Hepatocyte (in vitro differentiated cells): Measurements from ENCODE around the gene INTS15. TPM values are rescaled to one million over a fixed set of nuclear protein-coding genes. Genes with fewer than 3 reads are reported as not detected.

Experiments used
- DNase-seq: peaks from one replicate; pipeline ENCODE4 v3.0.0-alpha.2; 2016; ENCODE audit warnings: low spot score
- H2AFZ ChIP-seq: fragments of 200-600 bp; sonication (generic); 2 replicates; pipeline ENCODE4 v1.6.0; 2016; ENCODE audit warnings: antibody characterized with exemption, mild to moderate bottlenecking
- H3K27ac ChIP-seq: fragments of 200-600 bp; sonication (generic); 2 replicates; pipeline ENCODE4 v1.5.1; 2016; ENCODE audit warnings: mild to moderate bottlenecking
- H3K27me3 ChIP-seq: fragments of 200-600 bp; sonication (generic); 2 replicates; pipeline ENCODE4 v1.6.1; 2016
- H3K36me3 ChIP-seq: fragments of 200-600 bp; sonication (generic); replicated peaks from 2 replicates; pipeline ENCODE4 v1.5.1; 2016; ENCODE audit warnings: low read depth; ENCODE audit not compliant: insufficient read depth
- H3K4me1 ChIP-seq: fragments of 200-600 bp; sonication (generic); 2 replicates; pipeline ENCODE4 v1.5.1; 2016; ENCODE audit warnings: mild to moderate bottlenecking, moderate library complexity; ENCODE audit not compliant: insufficient read depth
- H3K4me2 ChIP-seq: fragments of 200-600 bp; sonication (generic); 2 replicates; pipeline ENCODE4 v1.6.0; 2016
- H3K4me3 ChIP-seq: fragments of 200-600 bp; sonication (generic); 2 replicates; pipeline ENCODE4 v1.5.1; 2016; ENCODE audit warnings: mild to moderate bottlenecking
- H3K79me2 ChIP-seq: fragments of 200-600 bp; sonication (generic); 2 replicates; pipeline ENCODE4 v1.6.0; 2017; ENCODE audit warnings: mild to moderate bottlenecking
- H3K9me2 ChIP-seq: fragments of 200-600 bp; sonication (generic); replicated peaks from 2 replicates; pipeline ENCODE4 v1.6.0; 2017; ENCODE audit warnings: mild to moderate bottlenecking; ENCODE audit not compliant: insufficient read depth
- H3K9me3 ChIP-seq: fragments of 200-600 bp; sonication (generic); 2 replicates; pipeline ENCODE4 v1.5.1; 2016; ENCODE audit warnings: low read depth, mild to moderate bottlenecking
- H4K20me1 ChIP-seq: fragments of 200-600 bp; sonication (generic); 2 replicates; pipeline ENCODE4 v1.6.0; 2016; ENCODE audit warnings: mild to moderate bottlenecking; ENCODE audit not compliant: insufficient read depth, poor library complexity, severe bottlenecking
- CTCF ChIP-seq: fragments of 200-600 bp; sonication (generic); IDR thresholded peaks from 2 replicates; pipeline ENCODE4 v1.5.1; 2016; ENCODE audit warnings: antibody characterized with exemption, mild to moderate bottlenecking; ENCODE audit not compliant: poor library complexity
- EZH2 ChIP-seq: fragments of 200-600 bp; sonication (generic); IDR thresholded peaks from 2 replicates; pipeline ENCODE4 v1.6.1; 2016; ENCODE audit warnings: antibody characterized with exemption, mild to moderate bottlenecking, borderline replicate concordance
- EZH2phosphoT487 ChIP-seq: fragments of 200-600 bp; sonication (generic); IDR thresholded peaks from one replicate; pipeline ENCODE4 v1.6.1; 2018; ENCODE audit warnings: antibody characterized with exemption, mild to moderate bottlenecking, low read depth, moderate library complexity; ENCODE audit not compliant: unreplicated experiment, severe bottlenecking
- WGBS: methylation state at CpG from one replicate; pipeline ENCODE4 v1.1.6; 2016; ENCODE audit warnings: low lambda C conversion rate; ENCODE audit errors: missing lambda C conversion rate; 5-methylcytosine and 5-hydroxymethylcytosine counted together
- polyA plus RNA-seq: library from polyadenylated mRNA; unstranded; fragments of >200 nt; fragmentation: Nextera tagmentation; extraction: Ambion mirVana; gene quantifications from 2 replicates; pipeline ENCODE4 v1.2.1, GENCODE V29; 2016
- total RNA-seq: library from RNA; depleted of rRNA; stranded (reverse); fragments of >200 nt; gene quantifications from 2 replicates; pipeline ENCODE4 v1.2.3, GENCODE V29; 2014

The INTS15 gene
- total and polyA plus RNA-seq, 2 experiments from 2014 or later, result 21.4 to 26.1 TPM

- TF ChIP-seq EZH2phosphoT487, result no peak
- TF ChIP-seq EZH2, result no peak
- no peak for TF ChIP-seq CTCF
- no peak for DNase-seq
- no peak overlapping the region for H3K4me2 ChIP-seq
- no peaks in the 10 kb centered on the region for H3K27me3 ChIP-seq
- H3K9me2 ChIP-seq, result no peaks in the 10 kb centered on the region
- no peaks in the 10 kb centered on the region for H3K36me3 ChIP-seq
- 78% methylated on average over 12 of the region's 12 CpGs for WGBS
- H3K4me3 ChIP-seq, result no peak overlapping the region
- no peak overlapping the region for H2AFZ ChIP-seq
- no peaks in the 10 kb centered on the region for H3K9me3 ChIP-seq
- H3K27ac ChIP-seq, result no peak overlapping the region
- no peaks in the 10 kb centered on the region for H3K79me2 ChIP-seq
- no peaks in the 10 kb centered on the region for H4K20me1 ChIP-seq
- H3K4me1 ChIP-seq, result no peaks in the 10 kb centered on the region
These were observed 43.1 kb upstream of the INTS15 start for GRCh38 chr7:6546498-6547251.

GRCh38 chr7:6547400-6547799, 42.4 kb upstream of the INTS15 start:
- TF ChIP-seq EZH2, result no peak
- Histone ChIP-seq H3K9me3 (no peaks in the 10 kb centered on the region), H2AFZ (no peak overlapping the region), H3K27ac (no peak overlapping the region), H3K36me3 (no peaks in the 10 kb centered on the region), H3K4me1 (no peaks in the 10 kb centered on the region), H3K4me2 (no peak overlapping the region), H3K9me2 (no peaks in the 10 kb centered on the region), H3K79me2 (no peaks in the 10 kb centered on the region), H4K20me1 (no peaks in the 10 kb centered on the region), H3K27me3 (no peaks in the 10 kb centered on the region), H3K4me3 (no peak overlapping the region)
- DNase-seq, result no peak
- 100% methylated on average over 1 of the region's 1 CpG for WGBS

GRCh38 chr7:6551016-6551511, 38.8 kb upstream of the INTS15 start, which contains the start of gene GRID2IP:
Gene GRID2IP, minus strand, starts transcription at chr7:6551461. Its CDS starts 25 bp downstream, at chr7:6551436.
- Histone ChIP-seq H3K4me3 (no peak within 1 kb of the TSS), H3K9me2 (no peaks in the 10 kb centered on the region), H2AFZ (no peak within 1 kb of the TSS), H3K9me3 (no peaks in the 10 kb centered on the region), H3K4me2 (no peak within 1 kb of the TSS), H3K36me3 (no peaks in the 10 kb centered on the region), H3K4me1 (no peaks in the 10 kb centered on the region), H4K20me1 (no peaks in the 10 kb centered on the region), H3K79me2 (no peaks in the 10 kb centered on the region), H3K27me3 (no peaks in the 10 kb centered on the region), H3K27ac (no peak within 1 kb of the TSS)
- WGBS, result 94% methylated on average over 39 of the region's 46 CpGs
- DNase-seq, result no peak
- no peak for TF ChIP-seq EZH2
- TF ChIP-seq CTCF, result no peak
- no peak for TF ChIP-seq EZH2phosphoT487

- no peaks in the 10 kb centered on the region for H3K4me1 ChIP-seq
- H3K79me2 ChIP-seq, result no peaks in the 10 kb centered on the region
- no peaks in the 10 kb centered on the region for H3K9me2 ChIP-seq
- H4K20me1 ChIP-seq, result no peaks in the 10 kb centered on the region
- no peak for DNase-seq
- 87% methylated on average over 7 of the region's 7 CpGs for WGBS
- no peak overlapping the region for H3K4me2 ChIP-seq
- no peaks in the 10 kb centered on the region for H3K27me3 ChIP-seq
- no peak overlapping the region for H3K27ac ChIP-seq
- H3K4me3 ChIP-seq, result no peak overlapping the region
- TF ChIP-seq EZH2phosphoT487 (no peak), EZH2 (no peak), CTCF (no peak)
- no peaks in the 10 kb centered on the region for H3K9me3 ChIP-seq
- no peak overlapping the region for H2AFZ ChIP-seq
- H3K36me3 ChIP-seq, result no peaks in the 10 kb centered on the region
These were observed 36.3 kb upstream of the INTS15 start for GRCh38 chr7:6553448-6554044.
